ENCODE data around the gene ST3GAL3.

Gene ST3GAL3

GRCh38 chr1:43969746-43970466 lies 262.6 kb downstream of the ST3GAL3 start, which contains the start of gene DPH2:
TSS of gene DPH2 (plus strand) at chr1:43970010. CDS start at chr1:43970176, 166 bp downstream.
- DNase-seq: peak; percentile 89 to 96 (median 94)

DNA sequence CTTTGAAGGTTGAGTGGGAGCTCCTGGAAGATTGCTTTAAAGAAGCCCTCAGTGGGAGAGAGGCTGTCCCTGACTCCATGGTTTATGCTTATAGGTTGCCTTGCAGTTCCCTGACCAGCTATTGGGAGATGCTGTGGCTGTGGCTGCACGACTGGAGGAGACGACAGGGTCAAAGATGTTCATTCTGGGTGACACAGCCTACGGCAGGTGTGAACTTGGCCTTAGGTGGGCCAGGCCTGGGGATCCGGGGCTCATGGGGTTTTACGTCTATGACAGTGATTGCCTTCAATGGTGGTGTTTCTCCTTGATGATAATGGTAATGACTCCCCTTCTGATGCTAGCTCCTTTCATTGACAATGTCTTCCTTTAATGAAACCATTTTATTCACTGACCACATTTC lies 263.2 kb downstream of the ST3GAL3 start:
- DNase-seq: no peak

DNA sequence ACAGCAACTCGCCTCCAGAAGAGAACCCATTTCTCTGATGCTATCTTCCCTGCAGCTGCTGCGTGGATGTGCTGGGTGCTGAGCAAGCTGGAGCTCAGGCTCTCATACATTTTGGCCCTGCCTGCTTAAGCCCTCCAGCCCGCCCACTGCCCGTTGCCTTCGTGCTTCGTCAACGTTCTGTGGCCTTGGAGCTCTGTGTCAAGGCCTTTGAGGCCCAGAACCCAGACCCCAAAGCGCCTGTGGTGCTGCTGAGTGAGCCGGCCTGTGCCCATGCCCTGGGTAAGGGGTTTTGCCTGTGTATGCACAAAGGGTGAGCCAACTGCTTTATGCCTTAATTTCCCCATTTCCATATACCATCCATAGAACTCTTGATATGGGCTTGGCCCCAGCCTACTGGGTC lies 263.6 kb downstream of the ST3GAL3 start:
- no peak for DNase-seq

GRCh38 chr1:43971336-43971980 lies 264.1 kb downstream of the ST3GAL3 start:
- DNase-seq: no peak

- DNase-seq: peak in 1 of 5 donors; percentile 7
Observed at GRCh38 chr1:43973981-43974442, 266.7 kb downstream of the ST3GAL3 start.

GRCh38 chr1:43974443-43975248 lies 267.3 kb downstream of the ST3GAL3 start, which contains the start of gene ATP6V0B:
TSS of gene ATP6V0B (plus strand) at chr1:43974960. CDS start at chr1:43975041, 81 bp downstream.
- DNase-seq: peak; percentile 83 to 93 (median 92)

GRCh38 chr1:43975249-43975961 lies 268.1 kb downstream of the ST3GAL3 start:
- peak in 2 of 5 donors; percentile 29 to 48 for DNase-seq

DNA sequence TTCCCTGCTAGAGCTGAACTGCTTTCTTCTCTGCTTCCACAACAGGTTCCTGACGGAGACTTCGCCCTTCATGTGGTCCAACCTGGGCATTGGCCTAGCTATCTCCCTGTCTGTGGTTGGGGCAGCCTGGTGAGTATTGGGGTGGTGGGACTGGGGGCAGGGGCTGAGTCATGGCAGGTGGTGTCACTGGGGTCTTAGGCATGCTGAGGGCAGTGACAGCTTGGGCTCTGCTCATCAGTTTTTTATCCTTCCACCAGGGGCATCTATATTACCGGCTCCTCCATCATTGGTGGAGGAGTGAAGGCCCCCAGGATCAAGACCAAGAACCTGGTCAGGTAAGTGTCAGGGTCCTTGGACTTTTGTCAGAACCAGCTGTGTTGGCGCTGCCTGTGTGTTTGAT lies 268.7 kb downstream of the ST3GAL3 start:
- DNase-seq: no peak

DNA sequence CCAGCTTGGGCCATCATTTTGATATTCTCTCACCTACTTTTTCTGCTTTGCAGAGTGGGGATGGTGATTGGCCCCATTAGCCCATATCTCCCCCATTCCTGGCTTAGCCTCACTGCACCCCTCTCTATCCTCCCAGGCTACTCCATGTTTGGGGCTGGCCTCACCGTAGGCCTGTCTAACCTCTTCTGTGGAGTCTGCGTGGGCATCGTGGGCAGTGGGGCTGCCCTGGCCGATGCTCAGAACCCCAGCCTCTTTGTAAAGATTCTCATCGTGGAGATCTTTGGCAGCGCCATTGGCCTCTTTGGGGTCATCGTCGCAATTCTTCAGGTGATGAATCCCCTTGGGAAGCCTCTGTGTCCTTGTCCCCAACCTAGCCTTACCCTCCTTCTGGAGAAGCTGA lies 269.6 kb downstream of the ST3GAL3 start:
- DNase-seq: no peak

- no peak for DNase-seq
Observed at GRCh38 chr1:43977376-43978263, 270.3 kb downstream of the ST3GAL3 start.

DNA sequence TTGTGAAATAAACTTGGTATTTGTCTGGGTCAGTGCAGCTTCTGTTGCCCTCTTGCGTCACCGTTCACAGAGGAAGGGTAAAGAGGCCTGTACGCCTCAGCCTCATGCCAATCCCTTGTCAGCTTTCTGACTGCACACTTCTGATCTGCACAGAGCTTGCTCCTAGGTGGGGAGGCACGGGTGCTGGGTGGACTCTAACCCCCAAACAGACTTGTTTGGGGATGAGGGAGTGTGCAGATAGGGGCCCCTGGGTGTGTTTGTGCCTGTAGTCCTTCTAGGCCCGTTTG lies 270.9 kb downstream of the ST3GAL3 start:
- DNase-seq: no peak

GRCh38 chr1:43978551-43979260 lies 271.4 kb downstream of the ST3GAL3 start, which contains the start of gene B4GALT2:
TSS of gene B4GALT2 (plus strand) at chr1:43979210. CDS start at chr1:43981161, 1,951 bp downstream.
- peak in 1 of 5 donors; percentile 35 for DNase-seq

DNA sequence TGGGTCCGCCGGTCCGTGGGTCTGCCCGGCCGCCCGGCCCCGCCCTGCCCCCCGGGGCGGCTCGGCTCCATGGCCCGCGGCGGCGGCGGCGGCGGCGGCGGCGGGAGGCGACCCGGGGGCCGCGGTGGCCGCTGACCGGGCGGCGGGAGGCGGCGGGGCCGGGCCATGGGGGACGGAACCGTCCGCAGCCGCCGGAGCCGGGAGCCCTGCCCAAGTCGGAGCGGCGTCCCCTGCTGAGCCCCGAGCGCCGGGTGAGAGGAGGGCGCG lies 271.9 kb downstream of the ST3GAL3 start:
- DNase-seq: no peak

DNA sequence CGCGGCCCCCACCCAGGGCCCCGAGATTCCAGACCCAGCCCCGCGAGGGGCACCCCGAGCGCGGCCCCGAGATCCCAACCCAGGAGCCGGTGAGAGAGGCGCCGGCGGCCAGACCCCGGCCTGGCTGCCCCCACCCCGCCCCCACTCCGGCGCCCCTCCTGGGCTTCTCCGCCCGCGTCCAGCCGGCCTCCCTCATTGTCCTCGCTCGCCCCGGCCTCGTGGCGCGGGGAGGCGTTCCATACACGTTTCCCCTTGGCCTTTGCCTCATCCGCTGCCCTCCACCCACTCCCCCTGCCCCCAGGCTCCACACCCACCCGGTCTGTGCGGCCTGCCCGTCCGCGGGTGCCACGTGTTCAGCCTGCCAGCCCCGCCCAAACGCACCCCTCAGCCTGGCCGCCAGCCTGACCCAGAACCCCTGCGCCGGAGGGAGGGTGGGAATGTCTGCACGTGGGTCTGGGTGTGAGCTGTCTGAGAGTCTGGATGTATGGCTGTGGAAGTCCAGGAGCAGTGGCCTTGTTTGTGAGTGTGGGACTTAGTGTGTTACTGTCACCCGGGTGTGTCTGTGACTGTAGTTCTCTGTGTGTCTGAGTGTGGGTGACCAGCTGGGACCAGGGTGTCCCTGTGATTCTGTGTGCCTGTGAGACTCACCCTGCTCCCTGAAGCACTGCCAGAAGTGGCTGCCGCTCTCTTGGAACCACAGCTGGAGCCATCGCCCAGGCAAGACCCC lies 272.4 kb downstream of the ST3GAL3 start:
- DNase-seq: no peak

- DNase-seq: no peak
Observed at GRCh38 chr1:43980255-43981134, 273.2 kb downstream of the ST3GAL3 start.
